PC-3 (cell line): ENCODE results near the gene UBR3. TPM values are rescaled to one million over a fixed set of nuclear protein-coding genes. Genes with fewer than 3 reads are reported as not detected.
"Not testable (repeated sequence)": the region's sequence is repeated elsewhere in the genome, so short reads cannot be mapped to it uniquely, and the experiment has no call there.

ENCODE experiments used
- ATAC-seq: fragments of 200-7000 bp; cut with Tn5 transposase; 2 replicates; pipeline ENCODE4 v1.9.1; 2020; ENCODE audit warnings: mild to moderate bottlenecking, moderate library complexity
- BruUV-seq: library from RNA; stranded (reverse); fragments of 400-500 nt; replicated peaks from 2 replicates; lab custom pipeline; 2021; lab: Mats Ljungman, UMichigan
- CTCF ChIA-PET: fragments of 300-600 bp; sonication (Branson Sonifier 250); formaldehyde crosslinking; loops from one replicate; lab custom pipeline; 2022; ENCODE audit warnings: antibody characterized with exemption; lab: Charles Lee
- POLR2A ChIA-PET: fragments of 300-600 bp; sonication (Branson Sonifier 250); formaldehyde crosslinking; loops from one replicate; lab custom pipeline; 2022; ENCODE audit warnings: antibody characterized with exemption; ENCODE audit not compliant: unreplicated experiment; lab: Charles Lee
- DNase-seq: peaks from one replicate; pipeline ENCODE4 v3.0.0-alpha.2; 2015
- H2AFZ ChIP-seq: fragments of 300-600 bp; sonication (generic); 2 replicates; pipeline ENCODE4 v1.6.0; 2016; ENCODE audit warnings: antibody characterized with exemption, low read length
- H3F3A ChIP-seq: fragments of 300-600 bp; sonication (generic); one replicate; pipeline ENCODE4 v1.6.0; 2017; ENCODE audit warnings: antibody characterized with exemption, low read length, control low read depth, mild to moderate bottlenecking; ENCODE audit not compliant: unreplicated experiment
- H3K27ac ChIP-seq: fragments of 300-600 bp; sonication (generic); 2 replicates; pipeline ENCODE4 v1.5.1; 2016; ENCODE audit warnings: mild to moderate bottlenecking, low read length
- H3K27me3 ChIP-seq: fragments of 300-600 bp; sonication (generic); 2 replicates; pipeline ENCODE4 v1.6.1; 2016; ENCODE audit warnings: low read length, mixed read lengths
- H3K36me3 ChIP-seq: fragments of 300-600 bp; sonication (generic); 2 replicates; pipeline ENCODE4 v1.6.1; 2016; ENCODE audit warnings: low read depth, mixed run types, low read length, mixed read lengths
- H3K4me1 ChIP-seq: fragments of 300-600 bp; sonication (generic); 2 replicates; pipeline ENCODE4 v1.5.1; 2016; ENCODE audit warnings: low read length; ENCODE audit not compliant: insufficient read depth
- H3K4me2 ChIP-seq: fragments of 300-600 bp; sonication (generic); 2 replicates; pipeline ENCODE4 v1.6.0; 2016; ENCODE audit warnings: low read length
- H3K4me3 ChIP-seq: fragments of 300-600 bp; sonication (generic); 2 replicates; pipeline ENCODE4 v1.5.1; 2016; ENCODE audit warnings: mild to moderate bottlenecking, low read length, mixed read lengths
- H3K79me2 ChIP-seq: fragments of 300-600 bp; sonication (generic); 2 replicates; pipeline ENCODE4 v1.6.1; 2017; ENCODE audit warnings: low read length, mixed read lengths
- H3K9ac ChIP-seq: fragments of 300-600 bp; sonication (generic); 2 replicates; pipeline ENCODE4 v1.6.0; 2016; ENCODE audit warnings: mild to moderate bottlenecking, low read length
- H3K9me2 ChIP-seq: fragments of 300-600 bp; sonication (generic); replicated peaks from 2 replicates; pipeline ENCODE4 v1.6.1; 2016; ENCODE audit warnings: mixed run types, low read length, mixed read lengths
- H3K9me3 ChIP-seq: fragments of 300-600 bp; sonication (generic); 2 replicates; pipeline ENCODE4 v1.6.1; 2016; ENCODE audit warnings: low read length, mixed read lengths
- H4K20me1 ChIP-seq: fragments of 300-600 bp; sonication (generic); 2 replicates; pipeline ENCODE4 v1.6.1; 2016; ENCODE audit warnings: low read length, mixed read lengths
- EZH2 ChIP-seq: fragments of 300-600 bp; sonication (generic); IDR thresholded peaks from one replicate; pipeline ENCODE4 v1.6.1; 2017; ENCODE audit warnings: antibody characterized with exemption, mild to moderate bottlenecking, low read length; ENCODE audit not compliant: unreplicated experiment
- EZH2phosphoT487 ChIP-seq: fragments of 300-600 bp; sonication (generic); IDR thresholded peaks from 2 replicates; pipeline ENCODE4 v1.6.1; 2018; ENCODE audit warnings: mild to moderate bottlenecking, antibody characterized with exemption, low read length, borderline replicate concordance
- intact Hi-C: fragments of 100-400 bp; cut with micrococcal nuclease; formaldehyde crosslinking; loops from 2 replicates; pipeline ENCODE4 v1.9.0; 2023
- total RNA-seq: library from RNA; depleted of rRNA; stranded (reverse); fragments of >200 nt; gene quantifications from 2 replicates; pipeline ENCODE4 v1.2.3, GENCODE V29; 2014
- TF ChIP-seq, protein P1 (sequence below): fragments of 300-600 bp; sonication (generic); conservative IDR thresholded peaks from 2 replicates; pipeline ENCODE4 v1.5.1; 2017; ENCODE audit warnings: antibody characterized with exemption, low read depth, mild to moderate bottlenecking, low read length

UBR3 gene
- total RNA-seq, 1 experiment from 2014 or later, result 30.9 TPM

DNA sequence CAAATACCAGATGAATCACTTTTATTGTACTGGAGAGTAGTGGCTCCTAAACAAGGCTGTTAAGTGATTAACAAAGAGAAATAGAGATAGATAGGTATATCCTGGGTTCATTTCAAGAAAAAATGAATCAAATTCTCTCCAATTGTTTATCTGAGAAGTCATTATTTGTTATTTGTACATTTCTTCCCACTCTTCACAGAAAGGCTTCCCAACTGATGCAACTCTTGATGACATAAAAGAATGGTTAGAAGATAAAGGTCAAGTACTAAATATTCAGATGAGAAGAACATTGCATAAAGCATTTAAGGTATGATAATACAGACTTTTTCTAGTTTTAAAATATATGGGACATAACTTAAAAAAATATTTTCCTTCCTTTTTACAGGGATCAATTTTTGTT lies 20.7 kb upstream of the UBR3 start:
- ChIA-PET POLR2A (no interaction called here), CTCF (no interaction called here)
- H2AFZ ChIP-seq, result no peak overlapping the region
- H3K4me2 ChIP-seq, result no peak overlapping the region
- H3K4me3 ChIP-seq, result no peak overlapping the region
- H3K9me2 ChIP-seq, result no peaks in the 10 kb centered on the region
- H3K9ac ChIP-seq, result no peak overlapping the region
- no TSS peak for BruUV-seq
- ATAC-seq, result no peak
- peaks cover 65% of the 10 kb centered on the region for H3K36me3 ChIP-seq
- TF ChIP-seq, protein P1, sequence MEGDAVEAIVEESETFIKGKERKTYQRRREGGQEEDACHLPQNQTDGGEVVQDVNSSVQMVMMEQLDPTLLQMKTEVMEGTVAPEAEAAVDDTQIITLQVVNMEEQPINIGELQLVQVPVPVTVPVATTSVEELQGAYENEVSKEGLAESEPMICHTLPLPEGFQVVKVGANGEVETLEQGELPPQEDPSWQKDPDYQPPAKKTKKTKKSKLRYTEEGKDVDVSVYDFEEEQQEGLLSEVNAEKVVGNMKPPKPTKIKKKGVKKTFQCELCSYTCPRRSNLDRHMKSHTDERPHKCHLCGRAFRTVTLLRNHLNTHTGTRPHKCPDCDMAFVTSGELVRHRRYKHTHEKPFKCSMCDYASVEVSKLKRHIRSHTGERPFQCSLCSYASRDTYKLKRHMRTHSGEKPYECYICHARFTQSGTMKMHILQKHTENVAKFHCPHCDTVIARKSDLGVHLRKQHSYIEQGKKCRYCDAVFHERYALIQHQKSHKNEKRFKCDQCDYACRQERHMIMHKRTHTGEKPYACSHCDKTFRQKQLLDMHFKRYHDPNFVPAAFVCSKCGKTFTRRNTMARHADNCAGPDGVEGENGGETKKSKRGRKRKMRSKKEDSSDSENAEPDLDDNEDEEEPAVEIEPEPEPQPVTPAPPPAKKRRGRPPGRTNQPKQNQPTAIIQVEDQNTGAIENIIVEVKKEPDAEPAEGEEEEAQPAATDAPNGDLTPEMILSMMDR, result no peak
- TF ChIP-seq EZH2phosphoT487 (no peak), EZH2 (no peak)
- H3K79me2 ChIP-seq, result peaks cover 25% of the 10 kb centered on the region
- H3K27me3 ChIP-seq, result no peaks in the 10 kb centered on the region
- intact Hi-C loops, result no loop called here
- DNase-seq, result no peak
- no peaks in the 10 kb centered on the region for H3K4me1 ChIP-seq
- H4K20me1 ChIP-seq, result no peaks in the 10 kb centered on the region
- no peak overlapping the region for H3K27ac ChIP-seq
- H3K9me3 ChIP-seq, result no peaks in the 10 kb centered on the region
- no peaks in the 10 kb centered on the region for H3F3A ChIP-seq

DNA sequence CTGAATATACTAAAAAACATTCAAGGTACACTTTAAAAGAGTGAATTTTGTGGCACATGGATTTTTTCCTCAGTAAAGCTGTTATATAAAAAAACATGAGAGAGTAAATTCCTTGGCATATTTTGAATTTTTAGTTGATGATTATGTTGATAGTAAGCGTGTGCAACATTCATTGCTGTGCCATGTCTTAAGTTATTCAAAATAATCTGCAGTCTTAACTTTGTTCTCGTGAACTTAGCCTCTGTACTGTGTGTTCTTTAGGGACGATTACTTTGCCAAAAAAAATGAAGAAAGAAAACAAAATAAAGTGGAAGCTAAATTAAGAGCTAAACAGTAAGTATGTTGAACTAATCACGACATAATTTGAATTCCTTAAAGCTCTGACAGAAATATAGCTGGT lies 19.0 kb upstream of the UBR3 start:
- intact Hi-C loops, result no loop called here
- no peak overlapping the region for H3K27ac ChIP-seq

DNA sequence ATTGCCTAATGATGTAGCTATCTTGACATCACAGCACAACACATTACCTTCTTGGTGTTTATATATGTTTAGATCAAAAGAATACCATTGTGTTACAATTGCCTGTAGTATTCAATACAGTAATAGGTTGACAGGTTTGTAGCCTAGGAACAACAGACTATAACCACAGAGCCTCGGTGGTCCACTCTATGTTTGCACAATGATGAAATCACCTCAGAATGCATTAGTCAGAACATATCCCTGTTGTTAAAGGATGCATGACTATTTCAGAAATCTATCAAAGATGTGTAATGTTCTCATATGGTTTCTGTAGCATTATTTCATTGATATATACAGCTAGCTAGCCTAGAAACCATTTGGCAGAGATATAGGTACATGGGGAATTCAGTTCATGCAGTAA lies 11.4 kb upstream of the UBR3 start:
- Histone ChIP-seq H3K9me3 (no peaks in the 10 kb centered on the region), H3K4me3 (no peak overlapping the region), H3K27me3 (no peaks in the 10 kb centered on the region), H3K27ac (peak overlapping the region; percentile 63), H3K9ac (no peak overlapping the region), H3K79me2 (peaks cover 6% of the 10 kb centered on the region; the same call in 1 of the 2 replicates), H3K4me2 (peak overlapping the region; percentile 40), H3K4me1 (peaks cover 44% of the 10 kb centered on the region), H4K20me1 (no peaks in the 10 kb centered on the region), H2AFZ (no peak overlapping the region), H3K36me3 (peaks cover 27% of the 10 kb centered on the region), H3K9me2 (no peaks in the 10 kb centered on the region), H3F3A (peaks cover 16% of the 10 kb centered on the region)
- ChIA-PET POLR2A (interaction anchor here (0.6 kb wide), 1 partner anchor 61 kb away, joined by 4 read pairs; no protein-coding TSS in a partner anchor), CTCF (no interaction called here)
- peak; percentile 86 for ATAC-seq
- TF ChIP-seq EZH2 (no peak), EZH2phosphoT487 (no peak)
- TF ChIP-seq, protein P1, result no peak
- BruUV-seq, result no TSS peak
- intact Hi-C loops, result no loop called here
- peak; percentile 94 for DNase-seq

More for the DNA sequence above, 19.0 kb upstream of the UBR3 start:
- BruUV-seq, result no TSS peak
- Histone ChIP-seq H3K4me3 (no peak overlapping the region), H3K36me3 (peaks cover 63% of the 10 kb centered on the region), H3K79me2 (peaks cover 9% of the 10 kb centered on the region), H3K4me2 (no peak overlapping the region), H4K20me1 (no peaks in the 10 kb centered on the region), H2AFZ (no peak overlapping the region), H3K4me1 (no peaks in the 10 kb centered on the region), H3K9me3 (no peaks in the 10 kb centered on the region), H3K27me3 (no peaks in the 10 kb centered on the region), H3K9me2 (no peaks in the 10 kb centered on the region), H3F3A (no peaks in the 10 kb centered on the region), H3K9ac (no peak overlapping the region)
- ChIA-PET CTCF (no interaction called here), POLR2A (no interaction called here)
- DNase-seq (no peak), ATAC-seq (no peak)
- TF ChIP-seq EZH2 (no peak), EZH2phosphoT487 (no peak)
- TF ChIP-seq, protein P1, result no peak

DNA sequence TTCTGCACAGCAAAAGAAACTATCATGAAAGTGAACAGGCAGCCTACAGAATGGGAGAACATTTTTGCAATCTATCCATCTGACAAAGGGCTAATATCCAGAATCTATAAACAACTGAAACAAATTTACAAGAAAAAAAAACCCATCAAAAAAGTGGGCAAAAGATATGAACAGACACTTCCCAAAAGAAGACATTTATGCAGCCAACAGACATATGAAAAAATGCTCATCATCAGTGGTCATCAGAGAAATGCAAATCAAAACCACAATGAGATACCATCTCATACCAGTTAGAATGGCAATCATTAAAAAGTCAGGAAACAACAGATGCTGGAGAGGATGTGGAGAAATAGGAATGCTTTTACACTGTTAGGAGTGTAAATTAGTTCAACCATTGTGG lies 10.3 kb upstream of the UBR3 start:
- H3K4me2 ChIP-seq, DNase-seq, H2AFZ ChIP-seq, BruUV-seq, ATAC-seq, H3K4me3 ChIP-seq, H3K9me3 ChIP-seq, H3K9me2 ChIP-seq, H4K20me1 ChIP-seq, H3K27me3 ChIP-seq, H3K9ac ChIP-seq, POLR2A ChIA-PET, intact Hi-C loops, CTCF ChIA-PET, H3K27ac ChIP-seq: not testable (repeated sequence)
- Histone ChIP-seq H3K36me3 (peaks cover 17% of the 10 kb centered on the region), H3K79me2 (peaks cover 18% of the 10 kb centered on the region), H3K4me1 (peaks cover 50% of the 10 kb centered on the region), H3F3A (peaks cover 16% of the 10 kb centered on the region)
